Neutrophil (primary cell): ENCODE results near the gene LDLRAD3.
"Not testable (repeated sequence)": the region's sequence is repeated elsewhere in the genome, so short reads cannot be mapped to it uniquely, and the experiment has no call there.

Source experiments
- H3K27ac ChIP-seq: fragments of 200-600 bp; sonication (generic); 2 replicates; pipeline ENCODE4 v1.5.1; 2016; ENCODE audit warnings: mild to moderate bottlenecking, moderate library complexity
- H3K27me3 ChIP-seq: fragments of 200-600 bp; sonication (generic); 2 replicates; pipeline ENCODE4 v1.6.0; 2016; ENCODE audit warnings: mild to moderate bottlenecking
- H3K36me3 ChIP-seq: fragments of 200-600 bp; sonication (generic); 2 replicates; pipeline ENCODE4 v1.5.1; 2017
- H3K4me1 ChIP-seq, 2 experiments: fragments of 200-600 bp in 1 of 2; sonication (generic) in 1 of 2; 1 replicate in 1 of 2; 2 replicates in 1 of 2; pipeline versions ENCODE4 v1.5.1 to v1.6.1; 2013 to 2016; ENCODE audit warnings: low read depth in 1 of 2, low read length in 1 of 2, mild to moderate bottlenecking in 1 of 2, moderate library complexity in 1 of 2; ENCODE audit not compliant: control insufficient read depth in 1 of 2, insufficient read depth in 1 of 2
- H3K4me3 ChIP-seq, 2 experiments: fragments of 200-600 bp in 1 of 2; sonication (generic) in 1 of 2; 1 replicate in 1 of 2; 2 replicates in 1 of 2; pipeline ENCODE4 v1.5.1; 2013 to 2016; ENCODE audit warnings: low read depth in 1 of 2, low read length in 1 of 2, mild to moderate bottlenecking in 1 of 2, moderate library complexity in 1 of 2
- H3K9me3 ChIP-seq: fragments of 200-600 bp; sonication (generic); 2 replicates; pipeline ENCODE4 v1.5.1; 2016
- CTCF ChIP-seq: fragments of 200-600 bp; sonication (generic); IDR thresholded peaks from 2 replicates; pipeline ENCODE4 v1.5.1; 2016; ENCODE audit warnings: antibody characterized with exemption

Gene LDLRAD3

GRCh38 chr11:36177836-36178235 lies 234.0 kb downstream of the LDLRAD3 start:
- no peak overlapping the region for H3K27ac ChIP-seq
- peaks cover 15 to 17% of the 10 kb centered on the region in 2 experiments for H3K4me1 ChIP-seq
- H3K4me3 ChIP-seq = no peak overlapping the region
- H3K9me3 ChIP-seq = no peaks in the 10 kb centered on the region
- TF ChIP-seq CTCF = no peak
- H3K27me3 ChIP-seq = peaks cover 75% of the 10 kb centered on the region
- no peaks in the 10 kb centered on the region for H3K36me3 ChIP-seq

- H3K4me3 ChIP-seq = no peak overlapping the region
- H3K27ac ChIP-seq = no peak overlapping the region
- H3K36me3 ChIP-seq = no peaks in the 10 kb centered on the region
- no peak for TF ChIP-seq CTCF
- H3K9me3 ChIP-seq = no peaks in the 10 kb centered on the region
- H3K27me3 ChIP-seq = peaks cover 31% of the 10 kb centered on the region
- H3K4me1 ChIP-seq = no peaks in the 10 kb centered on the region
Measured at GRCh38 chr11:36186340-36187175, 242.7 kb downstream of the LDLRAD3 start.

- no peaks in the 10 kb centered on the region for H3K9me3 ChIP-seq
- peaks cover 21% of the 10 kb centered on the region for H3K27me3 ChIP-seq
- no peak overlapping the region for H3K27ac ChIP-seq
- no peak for TF ChIP-seq CTCF
- no peak overlapping the region for H3K4me3 ChIP-seq
- no peaks in the 10 kb centered on the region for H3K36me3 ChIP-seq
- H3K4me1 ChIP-seq = no peaks in the 10 kb centered on the region
Measured at GRCh38 chr11:36187622-36188021, 243.8 kb downstream of the LDLRAD3 start.

GRCh38 chr11:36189735-36190134 lies 245.9 kb downstream of the LDLRAD3 start:
- not testable (repeated sequence) for H3K27me3 ChIP-seq, H3K27ac ChIP-seq, H3K9me3 ChIP-seq, H3K4me3 ChIP-seq, H3K4me1 ChIP-seq, H3K36me3 ChIP-seq

- Histone ChIP-seq H3K4me3 (no peak overlapping the region), H3K9me3 (no peaks in the 10 kb centered on the region), H3K36me3 (no peaks in the 10 kb centered on the region), H3K27ac (no peak overlapping the region), H3K4me1 (no peaks in the 10 kb centered on the region), H3K27me3 (peaks cover 10% of the 10 kb centered on the region)
- TF ChIP-seq CTCF = no peak
Measured at GRCh38 chr11:36191941-36192340, 248.1 kb downstream of the LDLRAD3 start.

GRCh38 chr11:36192425-36193289 lies 248.8 kb downstream of the LDLRAD3 start:
- H3K27ac ChIP-seq = no peak overlapping the region
- no peaks in the 10 kb centered on the region for H3K9me3 ChIP-seq
- no peak overlapping the region for H3K4me3 ChIP-seq
- no peaks in the 10 kb centered on the region for H3K4me1 ChIP-seq
- peaks cover 3% of the 10 kb centered on the region for H3K27me3 ChIP-seq
- TF ChIP-seq CTCF = no peak
- H3K36me3 ChIP-seq = no peaks in the 10 kb centered on the region
